Hematopoietic multipotent progenitor cell treated with erythropoietin and hydrocortisone succinate and interleukin-3 and kit ligand, for 4 days (in vitro differentiated cells): ENCODE results near the gene TCF7L1.
"Not testable (repeated sequence)": the region's sequence is repeated elsewhere in the genome, so short reads cannot be mapped to it uniquely, and the experiment has no call there.

Source experiments
- DNase-seq: peaks from one replicate; pipeline ENCODE4 v3.0.0-alpha.2; 2015

TCF7L1 gene

DNA sequence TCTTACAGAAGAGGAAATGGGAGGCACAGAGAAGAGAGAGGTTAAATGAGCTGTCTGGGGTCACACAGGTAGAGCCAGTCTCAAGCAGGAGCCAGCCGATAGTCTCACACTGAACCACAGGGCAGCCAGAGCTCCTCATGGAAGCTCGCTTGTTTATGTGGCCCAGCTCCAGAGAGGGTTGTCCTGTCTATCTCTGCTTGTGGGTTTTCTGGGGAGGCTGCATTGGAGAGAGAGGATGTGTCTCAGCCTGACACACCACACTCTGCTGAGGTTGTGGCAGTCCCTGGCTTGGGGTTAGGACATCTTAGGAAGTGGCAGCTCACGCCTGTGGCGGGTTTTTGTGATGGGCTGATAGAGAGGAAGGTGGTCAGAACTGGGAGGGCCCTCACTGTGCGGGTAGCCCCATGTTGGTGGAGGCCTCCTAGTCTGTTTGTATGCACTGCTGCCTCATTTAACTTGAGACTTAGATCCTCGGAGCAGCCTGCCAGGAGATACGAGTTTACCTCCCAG, 52.3 kb downstream of the TCF7L1 start:
- peak; percentile 61 for DNase-seq

DNA sequence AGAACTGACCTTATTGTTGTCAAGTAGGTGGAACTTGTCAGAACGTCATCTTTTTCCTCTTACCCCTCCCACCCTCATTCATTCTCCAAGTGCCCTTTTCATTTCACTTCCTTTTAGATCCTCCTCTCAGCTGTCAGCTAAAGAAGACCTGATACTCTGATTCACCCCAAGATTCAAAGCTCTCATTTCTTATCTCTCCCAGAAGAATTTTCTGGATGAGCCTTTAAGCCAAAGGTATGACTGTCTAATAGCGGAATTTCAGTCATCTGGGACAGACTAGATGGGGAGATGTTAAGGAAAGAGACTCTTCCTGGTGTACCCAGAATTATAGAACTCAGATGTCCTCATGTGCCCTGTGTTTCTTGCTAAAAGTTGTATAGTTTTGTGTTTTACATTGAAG, 53.9 kb downstream of the TCF7L1 start:
- DNase-seq, result no peak

DNA sequence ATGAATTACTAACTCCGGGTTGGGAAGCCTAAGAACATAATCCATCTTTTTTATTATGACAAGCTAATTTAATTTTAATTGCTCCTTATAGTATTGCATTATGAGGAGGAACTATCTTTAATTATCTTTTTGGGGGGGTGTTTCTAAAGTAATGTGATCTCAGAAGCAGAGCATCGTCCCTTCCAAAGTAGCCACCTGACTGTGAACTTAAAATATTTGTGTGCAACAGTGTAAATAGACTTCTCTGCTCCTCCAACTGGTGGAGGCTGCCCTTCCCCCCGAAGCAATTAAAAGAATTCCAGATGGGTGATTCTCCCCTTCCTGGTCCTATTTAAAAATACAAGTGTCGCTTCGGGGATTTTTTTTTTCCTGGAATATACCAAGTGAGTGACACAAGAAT, 55.7 kb downstream of the TCF7L1 start:
- no peak for DNase-seq

- no peak for DNase-seq
Observed at GRCh38 chr2:85189606-85190270, 56.5 kb downstream of the TCF7L1 start.

DNA sequence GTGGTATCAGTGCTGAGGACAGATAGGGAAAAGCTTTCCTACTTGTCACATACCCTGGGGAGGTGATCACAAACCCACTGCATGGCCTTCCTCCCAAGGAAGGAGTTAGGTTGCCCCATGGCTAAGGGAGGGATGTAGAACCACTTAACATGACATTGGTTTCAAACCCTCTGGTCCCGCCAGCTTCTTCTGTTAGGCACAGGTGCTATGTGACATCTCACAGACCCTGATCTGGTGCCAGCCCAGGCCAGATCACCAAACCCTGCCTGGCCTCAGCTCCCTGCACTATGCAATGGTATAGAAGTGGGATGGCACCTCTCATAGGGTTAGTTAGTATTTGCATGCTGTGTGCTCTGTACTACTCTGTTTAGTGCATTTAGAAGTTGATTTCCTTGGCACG, 58.0 kb downstream of the TCF7L1 start:
- no peak for DNase-seq

GRCh38 chr2:85194780-85195480, 61.7 kb downstream of the TCF7L1 start:
- no peak for DNase-seq

GRCh38 chr2:85195956-85196355, 62.8 kb downstream of the TCF7L1 start:
- no peak for DNase-seq

DNA sequence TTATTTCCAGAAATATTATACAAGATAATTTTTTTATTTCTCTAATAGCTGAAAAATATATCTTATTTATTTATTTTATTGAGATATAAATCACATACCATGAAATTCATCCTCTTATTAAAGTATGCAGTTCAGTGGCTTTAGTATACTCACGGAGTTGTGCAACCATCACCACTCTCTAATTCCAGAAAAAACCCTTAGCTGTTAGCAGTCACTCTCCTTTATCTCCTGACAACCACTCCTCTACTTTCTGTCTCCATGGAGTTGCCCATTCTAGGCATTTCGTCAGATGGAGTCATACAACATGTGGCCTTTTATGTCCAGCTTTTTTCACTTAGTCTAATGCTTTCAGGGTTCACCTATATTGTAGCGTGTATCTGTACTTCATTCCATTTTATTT, 66.5 kb downstream of the TCF7L1 start:
- DNase-seq, result no peak

DNA sequence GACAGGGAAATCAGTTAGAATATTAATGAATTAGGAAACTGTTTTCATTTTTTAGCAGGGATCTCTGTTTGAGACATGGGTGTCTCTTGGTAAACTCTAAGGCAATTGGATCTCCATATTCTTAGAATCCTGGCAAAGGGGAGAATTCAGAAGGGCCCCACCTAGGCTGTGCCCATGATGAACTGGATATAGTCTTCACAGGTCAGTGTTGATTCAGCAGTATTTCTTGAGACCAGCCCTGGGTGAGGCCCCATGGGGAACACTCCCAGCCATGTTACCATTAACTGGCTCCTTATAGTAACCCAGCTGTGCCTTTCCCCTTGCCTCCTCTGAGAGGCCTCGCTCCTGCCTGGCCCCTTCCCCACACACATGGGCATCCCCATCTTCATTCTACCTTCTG, 76.7 kb downstream of the TCF7L1 start:
- DNase-seq, result no peak

DNA sequence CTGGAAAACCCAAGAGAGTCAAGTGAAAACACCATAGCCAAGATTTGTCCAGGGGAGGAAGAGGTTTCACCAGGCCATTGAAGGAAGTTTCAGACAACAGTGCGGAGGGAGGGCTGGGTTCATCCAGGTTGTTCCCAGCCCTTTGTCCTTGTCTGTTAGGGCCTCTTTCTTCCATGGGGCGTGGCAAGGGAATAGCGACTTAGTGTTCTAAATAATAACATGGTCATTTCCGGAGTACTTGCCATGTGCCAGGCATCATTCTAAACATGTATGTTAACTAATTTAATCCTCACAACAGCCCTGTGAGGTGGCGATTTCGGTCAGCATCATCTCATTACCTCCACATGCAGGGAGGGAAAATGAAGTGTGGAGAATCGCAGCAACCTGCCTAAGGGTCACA, 77.3 kb downstream of the TCF7L1 start:
- DNase-seq, result no peak

DNA sequence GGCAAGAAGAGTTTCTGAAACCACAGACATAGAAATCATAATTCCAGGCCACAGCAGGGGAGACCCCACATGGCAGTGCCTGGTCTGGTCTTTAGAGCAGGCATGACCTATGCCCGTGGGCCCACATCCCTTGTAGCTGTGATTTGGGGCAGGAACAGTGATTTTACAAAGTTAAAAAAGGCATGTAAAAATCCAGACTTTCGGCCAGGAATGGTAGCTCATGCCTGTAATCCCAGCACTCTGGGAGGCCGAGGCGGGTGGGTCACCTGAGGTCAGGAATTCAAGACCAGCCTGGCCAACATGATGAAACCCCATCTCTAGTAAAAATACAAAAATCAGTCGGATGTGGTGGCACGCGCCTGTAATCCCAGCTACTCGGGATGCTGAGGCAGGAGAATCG, 78.4 kb downstream of the TCF7L1 start:
- DNase-seq, result not testable (repeated sequence)

DNA sequence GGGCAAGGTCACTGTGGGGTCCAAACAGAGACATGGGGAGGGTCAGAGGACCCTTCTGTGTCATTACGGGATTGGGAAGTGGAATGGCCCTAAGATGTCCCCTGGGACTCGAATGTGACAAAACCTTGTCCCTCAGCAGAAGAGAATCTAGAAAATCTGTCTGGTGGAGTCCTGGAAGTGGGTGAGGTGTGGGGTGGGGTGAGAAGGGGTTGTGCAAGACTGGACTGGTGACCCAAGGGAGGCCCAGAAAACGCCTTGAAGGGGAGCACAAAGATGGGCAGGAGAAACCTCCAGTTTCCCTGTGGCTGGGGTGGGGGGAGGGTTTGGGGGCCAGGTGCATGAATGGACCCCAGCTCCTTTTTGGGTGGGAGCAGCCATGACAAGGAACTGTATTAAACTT, 79.6 kb downstream of the TCF7L1 start:
- DNase-seq, result no peak

GRCh38 chr2:85213404-85213803, 80.2 kb downstream of the TCF7L1 start:
- DNase-seq, result no peak

GRCh38 chr2:85213901-85214512, 80.8 kb downstream of the TCF7L1 start:
- no peak for DNase-seq

DNA sequence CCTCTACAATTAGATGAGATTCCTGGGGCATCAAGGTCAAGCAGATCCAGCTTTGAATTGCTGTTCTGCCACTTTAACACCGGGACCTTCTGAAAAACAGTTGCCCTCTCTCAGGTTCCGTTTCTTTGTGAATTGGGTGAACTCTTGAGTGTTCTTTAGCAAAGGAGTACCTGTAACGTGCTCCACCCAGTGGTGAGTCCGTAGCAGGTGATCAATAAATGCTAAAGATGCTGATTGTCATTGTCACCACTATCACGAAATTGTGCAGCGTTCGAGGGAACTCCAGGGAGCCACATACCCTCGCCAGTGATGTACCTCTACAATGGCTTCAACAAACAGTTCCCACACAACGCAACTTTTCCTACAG, 81.9 kb downstream of the TCF7L1 start:
- no peak for DNase-seq

DNA sequence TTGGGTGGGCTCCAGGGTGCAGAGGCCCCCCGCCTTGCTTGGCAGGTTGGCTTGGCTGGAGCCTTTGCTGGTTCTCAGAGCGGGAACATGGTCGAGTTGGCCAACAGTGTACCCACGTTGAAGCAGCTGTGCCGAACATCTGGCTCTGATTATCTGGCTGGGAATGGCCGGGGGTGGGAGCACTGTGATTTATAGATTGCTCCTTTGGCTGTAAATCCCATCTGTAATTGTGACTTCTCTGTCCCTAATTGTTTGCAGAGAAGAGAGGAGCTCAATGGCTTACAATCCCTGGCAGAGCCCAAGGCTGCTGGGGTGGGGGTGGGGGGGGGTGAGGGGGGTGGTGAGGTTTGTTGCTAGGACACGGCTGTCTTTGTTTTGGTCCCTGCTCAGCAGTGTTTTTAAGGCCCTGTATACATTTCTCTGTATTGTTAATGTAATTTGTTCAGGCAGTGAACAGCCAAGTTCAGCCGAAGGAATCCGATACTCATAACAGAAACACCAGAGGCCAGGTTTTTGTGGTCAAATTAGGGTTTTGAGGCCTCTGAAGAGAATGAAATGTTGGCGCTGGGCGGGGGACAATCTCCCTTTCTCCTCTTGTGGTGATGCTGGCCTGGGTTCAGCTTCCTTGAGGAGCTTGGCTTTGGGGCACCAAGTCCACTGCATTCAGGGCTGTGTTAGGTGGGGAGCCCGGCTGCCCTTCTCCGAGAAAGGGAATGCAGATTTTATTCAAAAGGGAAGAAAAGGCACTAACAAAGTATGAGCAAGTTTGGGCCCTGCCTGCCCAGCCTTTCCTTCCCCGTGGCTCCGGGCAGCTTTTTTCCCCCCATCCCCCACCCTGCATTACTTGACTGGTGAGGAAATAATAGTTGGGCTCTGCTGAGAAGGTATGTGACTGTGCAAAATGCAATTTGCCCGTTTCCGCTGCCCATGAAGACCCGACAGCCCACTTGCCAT, 82.5 kb downstream of the TCF7L1 start:
- no peak for DNase-seq

DNA sequence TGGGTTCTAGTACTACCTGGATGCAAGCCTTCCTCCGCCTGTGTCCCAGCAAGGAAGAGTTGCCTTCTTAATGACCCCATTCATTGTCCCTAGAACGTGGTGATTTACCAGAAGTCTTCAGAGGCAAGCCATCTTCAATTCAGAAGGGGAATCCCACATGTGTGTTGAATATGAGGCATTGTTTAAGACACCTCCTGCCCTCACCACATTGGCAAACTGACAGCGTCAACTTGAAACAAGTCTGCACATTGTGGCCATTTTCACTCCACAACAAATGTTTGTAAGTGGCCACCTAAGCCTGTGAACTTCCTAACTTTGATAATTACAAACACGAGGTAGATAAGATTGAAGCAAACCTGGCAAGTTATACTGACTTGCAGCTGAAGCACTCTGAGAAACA, 83.7 kb downstream of the TCF7L1 start:
- no peak for DNase-seq

GRCh38 chr2:85221067-85221691, 88.0 kb downstream of the TCF7L1 start:
- DNase-seq, result no peak

- DNase-seq, result peak; percentile 7
Observed at GRCh38 chr2:85222792-85223191, 89.6 kb downstream of the TCF7L1 start.

- no peak for DNase-seq
Observed at GRCh38 chr2:85226783-85227182, 93.6 kb downstream of the TCF7L1 start.

DNA sequence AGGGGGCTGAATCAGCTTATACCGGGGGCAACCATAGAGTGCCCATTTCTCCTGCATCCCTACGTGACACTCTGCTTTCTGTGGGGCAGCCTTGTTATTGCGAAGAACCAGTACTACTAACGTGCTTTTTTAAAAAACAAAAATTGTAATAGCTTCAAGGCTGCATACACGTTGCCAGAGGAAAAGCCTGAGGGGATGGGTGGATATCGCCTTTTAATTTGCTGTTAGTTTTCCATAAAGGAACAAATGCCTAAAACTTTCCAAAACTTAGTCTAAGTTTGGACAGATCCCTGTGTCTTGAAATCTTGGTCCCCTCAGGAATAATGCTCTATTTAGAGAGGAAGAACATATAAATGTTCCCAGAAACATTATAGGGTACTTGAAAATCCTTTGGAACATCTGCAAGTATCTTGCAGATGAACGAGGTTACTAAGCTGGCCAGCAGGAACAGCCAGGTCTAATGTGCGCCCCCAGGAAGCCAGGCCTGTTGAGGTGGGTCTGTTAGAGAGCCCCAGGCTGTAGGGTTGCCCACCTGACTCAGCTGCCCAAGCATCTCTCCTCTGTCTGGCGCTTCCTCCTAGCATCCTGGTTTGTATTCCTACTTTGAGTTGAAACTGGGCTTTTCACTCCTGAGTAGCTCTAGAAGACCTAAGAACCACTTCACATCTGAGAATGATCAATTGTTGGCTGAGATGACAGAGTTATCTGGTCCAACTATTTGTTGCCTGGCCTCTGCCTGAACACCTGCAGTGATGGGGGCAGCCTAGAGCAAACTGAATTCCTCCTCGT, 97.7 kb downstream of the TCF7L1 start:
- DNase-seq, result no peak

GRCh38 chr2:85231468-85231805, 98.2 kb downstream of the TCF7L1 start:
- no peak for DNase-seq
